ENCODE measurements around the gene RFNG.

GRCh38 chr17:82053130-82053529 is 1.5 kb upstream of the RFNG start:
- TF ChIP-seq, protein P1, sequence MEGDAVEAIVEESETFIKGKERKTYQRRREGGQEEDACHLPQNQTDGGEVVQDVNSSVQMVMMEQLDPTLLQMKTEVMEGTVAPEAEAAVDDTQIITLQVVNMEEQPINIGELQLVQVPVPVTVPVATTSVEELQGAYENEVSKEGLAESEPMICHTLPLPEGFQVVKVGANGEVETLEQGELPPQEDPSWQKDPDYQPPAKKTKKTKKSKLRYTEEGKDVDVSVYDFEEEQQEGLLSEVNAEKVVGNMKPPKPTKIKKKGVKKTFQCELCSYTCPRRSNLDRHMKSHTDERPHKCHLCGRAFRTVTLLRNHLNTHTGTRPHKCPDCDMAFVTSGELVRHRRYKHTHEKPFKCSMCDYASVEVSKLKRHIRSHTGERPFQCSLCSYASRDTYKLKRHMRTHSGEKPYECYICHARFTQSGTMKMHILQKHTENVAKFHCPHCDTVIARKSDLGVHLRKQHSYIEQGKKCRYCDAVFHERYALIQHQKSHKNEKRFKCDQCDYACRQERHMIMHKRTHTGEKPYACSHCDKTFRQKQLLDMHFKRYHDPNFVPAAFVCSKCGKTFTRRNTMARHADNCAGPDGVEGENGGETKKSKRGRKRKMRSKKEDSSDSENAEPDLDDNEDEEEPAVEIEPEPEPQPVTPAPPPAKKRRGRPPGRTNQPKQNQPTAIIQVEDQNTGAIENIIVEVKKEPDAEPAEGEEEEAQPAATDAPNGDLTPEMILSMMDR (IDR thresholded peaks at IDR 0.05; ENCODE audit: insufficient read depth, low read depth, low read length) = no peak
- TF ChIP-seq EZH2 (IDR thresholded peaks at IDR 0.05; ENCODE audit: insufficient read depth, low read length) = no peak
